Tibial nerve (tissue), 4 donors: ENCODE results near the gene SRSF10. TPM values are rescaled to one million over a fixed set of nuclear protein-coding genes. Genes with fewer than 3 reads are reported as not detected.

Source experiments
- DNase-seq, 2 donors: peaks; one replicate each; pipeline ENCODE4 v3.0.0-alpha.2; 2019; ENCODE audit warnings: low spot score in 2 of 2
- H3K27ac ChIP-seq, 4 donors: fragments of 200-600 bp; sonication (generic) in 3 of 4; one replicate each; pipeline ENCODE4 v1.5.1; 2017 to 2019; ENCODE audit warnings: mild to moderate bottlenecking in 1 of 4
- H3K27me3 ChIP-seq, 2 donors: fragments of 200-600 bp; sonication (generic) in 1 of 2; one replicate each; pipeline versions ENCODE4 v1.5.1 to v1.6.0; 2017 to 2019
- H3K36me3 ChIP-seq, 3 donors: fragments of 200-600 bp; sonication (generic); one replicate each; pipeline ENCODE4 v1.5.1; 2018 to 2019
- H3K4me1 ChIP-seq, 4 donors: fragments of 200-600 bp; sonication (generic) in 3 of 4; one replicate each; pipeline ENCODE4 v1.5.1; 2017 to 2019
- H3K4me3 ChIP-seq, 4 donors: fragments of 200-600 bp; sonication (generic) in 3 of 4; one replicate each; pipeline ENCODE4 v1.5.1; 2017 to 2019; ENCODE audit warnings: mild to moderate bottlenecking in 1 of 4, moderate library complexity in 1 of 4
- H3K9me3 ChIP-seq, 4 donors: fragments of 200-600 bp; sonication (generic) in 3 of 4; one replicate each; pipeline ENCODE4 v1.5.1; 2017 to 2019
- CTCF ChIP-seq, 5 experiments: fragments of 200-600 bp in 3 of 5; fragments of 450-650 bp in 2 of 5; sonication (generic) in 3 of 5; IDR thresholded peaks; one replicate each; pipeline ENCODE4 v1.5.1; 2016 to 2019; ENCODE audit warnings: antibody characterized with exemption in 5 of 5, mild to moderate bottlenecking in 3 of 5, moderate library complexity in 2 of 5
- EP300 ChIP-seq, 2 donors: sonication (generic); formaldehyde crosslinking; IDR thresholded peaks; one replicate each; pipeline ENCODE4 v1.6.1; 2017; ENCODE audit warnings: antibody characterized with exemption in 2 of 2, mild to moderate bottlenecking in 1 of 2
- POLR2A ChIP-seq, 2 donors: fragments of 450-650 bp; IDR thresholded peaks; one replicate each; pipeline ENCODE4 v1.6.1; 2017; ENCODE audit warnings: antibody characterized with exemption in 2 of 2, mild to moderate bottlenecking in 2 of 2, moderate library complexity in 2 of 2
- WGBS, 2 donors: methylation state at CpG; one replicate each; pipeline ENCODE4 v1.1.5; 2018; 5-methylcytosine and 5-hydroxymethylcytosine counted together
- total RNA-seq, 4 donors: library from RNA; depleted of rRNA; stranded (reverse); fragments of >200 nt; gene quantifications; one replicate each; pipeline ENCODE4 v1.1.0, GENCODE V29; 2016

Gene SRSF10
- total RNA-seq, 4 donors from 2014 or later, result 58.6 to 113 (median 89.9) TPM

- Histone ChIP-seq H3K27ac (no peak overlapping the region), H3K4me1 (peaks cover 0 to 20% (median 0%) of the 10 kb centered on the region in 4 donors), H3K27me3 (no peaks in the 10 kb centered on the region), H3K36me3 (no peaks in the 10 kb centered on the region), H3K9me3 (peaks cover 0 to 9% (median 0%) of the 10 kb centered on the region in 4 donors), H3K4me3 (no peak overlapping the region)
- DNase-seq, result no peak
- WGBS, 2 donors, result 93 to 94% methylated on average over 5 of the region's 5 CpGs
- TF ChIP-seq EP300 (IDR thresholded peaks at IDR 0.05), result no peak
- TF ChIP-seq CTCF (IDR thresholded peaks at IDR 0.05), result no peak
- TF ChIP-seq POLR2A (IDR thresholded peaks at IDR 0.05), result no peak
Observed at GRCh38 chr1:24004132-24004531, 24.0 kb upstream of the SRSF10 start.

- TF ChIP-seq POLR2A (IDR thresholded peaks at IDR 0.05) (no peak), CTCF (IDR thresholded peaks at IDR 0.05) (no peak), EP300 (IDR thresholded peaks at IDR 0.05) (no peak)
- H3K27me3 ChIP-seq, result no peaks in the 10 kb centered on the region
- H3K4me3 ChIP-seq, result no peak overlapping the region
- H3K36me3 ChIP-seq, result no peaks in the 10 kb centered on the region
- WGBS, 2 donors, result 33 to 40% methylated on average over 4 of the region's 4 CpGs
- peaks cover 0 to 9% (median 0%) of the 10 kb centered on the region in 4 donors for H3K9me3 ChIP-seq
- H3K4me1 ChIP-seq, result peaks cover 0 to 17% (median 0%) of the 10 kb centered on the region in 4 donors
- H3K27ac ChIP-seq, result no peak overlapping the region
- no peak for DNase-seq
Observed at GRCh38 chr1:24003331-24003972, 23.3 kb upstream of the SRSF10 start.

GRCh38 chr1:24002695-24003094, 22.6 kb upstream of the SRSF10 start:
- H3K9me3 ChIP-seq, result peaks cover 0 to 9% (median 0%) of the 10 kb centered on the region in 4 donors
- H3K27ac ChIP-seq, result no peak overlapping the region
- no peaks in the 10 kb centered on the region for H3K36me3 ChIP-seq
- DNase-seq, result no peak
- WGBS, 2 donors, result 70 to 76% methylated on average over 2 of the region's 2 CpGs
- H3K4me3 ChIP-seq, result no peak overlapping the region
- TF ChIP-seq CTCF (IDR thresholded peaks at IDR 0.05) (no peak), EP300 (IDR thresholded peaks at IDR 0.05) (no peak), POLR2A (IDR thresholded peaks at IDR 0.05) (no peak)
- H3K4me1 ChIP-seq, result peaks cover 0 to 11% (median 0%) of the 10 kb centered on the region in 4 donors
- H3K27me3 ChIP-seq, result no peaks in the 10 kb centered on the region

GRCh38 chr1:23999156-23999671, 19.1 kb upstream of the SRSF10 start:
- 86 to 89% methylated on average over 3 of the region's 3 CpGs for WGBS, 2 donors
- TF ChIP-seq EP300 (IDR thresholded peaks at IDR 0.05) (no peak), CTCF (IDR thresholded peaks at IDR 0.05) (no peak), POLR2A (IDR thresholded peaks at IDR 0.05) (no peak)
- H3K4me3 ChIP-seq, result no peak overlapping the region
- H3K36me3 ChIP-seq, result no peaks in the 10 kb centered on the region
- no peak overlapping the region for H3K27ac ChIP-seq
- H3K9me3 ChIP-seq, result no peaks in the 10 kb centered on the region
- peaks cover 0 to 11% (median 0%) of the 10 kb centered on the region in 4 donors for H3K4me1 ChIP-seq
- H3K27me3 ChIP-seq, result no peaks in the 10 kb centered on the region
- no peak for DNase-seq

GRCh38 chr1:23997812-23998211, 17.7 kb upstream of the SRSF10 start:
- Histone ChIP-seq H3K27me3 (no peaks in the 10 kb centered on the region), H3K36me3 (no peaks in the 10 kb centered on the region), H3K9me3 (no peaks in the 10 kb centered on the region), H3K27ac (no peak overlapping the region), H3K4me1 (no peaks in the 10 kb centered on the region), H3K4me3 (no peak overlapping the region)
- TF ChIP-seq EP300 (IDR thresholded peaks at IDR 0.05), result no peak
- TF ChIP-seq POLR2A (IDR thresholded peaks at IDR 0.05), result no peak
- no peak for TF ChIP-seq CTCF (IDR thresholded peaks at IDR 0.05)
- no peak for DNase-seq
- 39 to 41% methylated on average over 1 of the region's 1 CpG for whole genome bisulfite sequencing, 2 donors
